Activated naive CD8-positive, alpha-beta T cell (primary cell): ENCODE measurements around the gene PAIP2.

ENCODE experiments used
- H3K27ac Mint-ChIP-seq: one replicate; pipeline ENCODE4 v1.8.0; 2021; ENCODE audit warnings: mixed read lengths
- H3K27me3 Mint-ChIP-seq: one replicate; pipeline ENCODE4 v1.8.0; 2021; ENCODE audit warnings: mixed read lengths
- H3K36me3 Mint-ChIP-seq: one replicate; pipeline ENCODE4 v1.8.0; 2021; ENCODE audit warnings: mixed read lengths
- H3K4me1 Mint-ChIP-seq: one replicate; pipeline ENCODE4 v1.8.0; 2021; ENCODE audit warnings: low read depth, mixed read lengths
- H3K4me3 Mint-ChIP-seq: one replicate; pipeline ENCODE4 v1.8.0; 2021; ENCODE audit warnings: mild to moderate bottlenecking, mixed read lengths
- H3K9me3 Mint-ChIP-seq: one replicate; pipeline ENCODE4 v1.8.0; 2021; ENCODE audit warnings: low read depth, mixed read lengths

The PAIP2 gene

GRCh38 chr5:139341689-139342422 is at the start of gene PAIP2:
Gene PAIP2, plus strand, starts transcription at chr5:139341854. Its CDS starts 21,931 bp downstream, at chr5:139363785.
- Mint-ChIP-seq H3K4me1 (peaks cover 57% of the 10 kb centered on the region), H3K36me3 (peaks cover 7% of the 10 kb centered on the region), H3K27me3 (no peaks in the 10 kb centered on the region), H3K27ac (peak within 1 kb of the TSS; percentile 99), H3K4me3 (peak within 1 kb of the TSS; percentile 98), H3K9me3 (no peaks in the 10 kb centered on the region)

GRCh38 chr5:139293202-139293506 is 48.5 kb upstream of the PAIP2 start:
- no peaks in the 10 kb centered on the region for H3K27me3 Mint-ChIP-seq
- H3K4me1 Mint-ChIP-seq, result peaks cover 29% of the 10 kb centered on the region
- peak overlapping the region; percentile 99 for H3K4me3 Mint-ChIP-seq
- peaks cover 3% of the 10 kb centered on the region for H3K36me3 Mint-ChIP-seq
- no peaks in the 10 kb centered on the region for H3K9me3 Mint-ChIP-seq
- peak overlapping the region; percentile 97 for H3K27ac Mint-ChIP-seq

- Mint-ChIP-seq H3K9me3 (no peaks in the 10 kb centered on the region), H3K36me3 (peaks cover 3% of the 10 kb centered on the region), H3K27ac (peak within 1 kb of the TSS; percentile 97), H3K4me3 (peak within 1 kb of the TSS; percentile 99), H3K4me1 (peaks cover 35% of the 10 kb centered on the region), H3K27me3 (no peaks in the 10 kb centered on the region)
These were observed 47.9 kb upstream of the PAIP2 start, which contains the start of gene MATR3 for GRCh38 chr5:139293507-139294373. Gene MATR3, plus strand, starts transcription at chr5:139293740. Its CDS starts 13,676 bp downstream, at chr5:139307416.

- peak overlapping the region; percentile 97 for H3K27ac Mint-ChIP-seq
- H3K9me3 Mint-ChIP-seq, result no peaks in the 10 kb centered on the region
- peaks cover 5% of the 10 kb centered on the region for H3K36me3 Mint-ChIP-seq
- H3K27me3 Mint-ChIP-seq, result no peaks in the 10 kb centered on the region
- peaks cover 43% of the 10 kb centered on the region for H3K4me1 Mint-ChIP-seq
- H3K4me3 Mint-ChIP-seq, result peak overlapping the region; percentile 99
These were observed 47.1 kb upstream of the PAIP2 start for GRCh38 chr5:139294374-139295165.

GRCh38 chr5:139295346-139296057 is 46.2 kb upstream of the PAIP2 start:
- peaks cover 51% of the 10 kb centered on the region for H3K4me1 Mint-ChIP-seq
- H3K9me3 Mint-ChIP-seq, result no peaks in the 10 kb centered on the region
- H3K27me3 Mint-ChIP-seq, result no peaks in the 10 kb centered on the region
- H3K27ac Mint-ChIP-seq, result peak overlapping the region; percentile 97
- peak overlapping the region; percentile 99 for H3K4me3 Mint-ChIP-seq
- H3K36me3 Mint-ChIP-seq, result peaks cover 7% of the 10 kb centered on the region

GRCh38 chr5:139296198-139296597 is 45.5 kb upstream of the PAIP2 start:
- H3K36me3 Mint-ChIP-seq, result peaks cover 7% of the 10 kb centered on the region
- peak overlapping the region; percentile 99 for H3K4me3 Mint-ChIP-seq
- H3K4me1 Mint-ChIP-seq, result peaks cover 55% of the 10 kb centered on the region
- H3K27ac Mint-ChIP-seq, result peak overlapping the region; percentile 46
- no peaks in the 10 kb centered on the region for H3K9me3 Mint-ChIP-seq
- no peaks in the 10 kb centered on the region for H3K27me3 Mint-ChIP-seq

GRCh38 chr5:139296862-139297326 is 44.8 kb upstream of the PAIP2 start:
- Mint-ChIP-seq H3K9me3 (no peaks in the 10 kb centered on the region), H3K27me3 (no peaks in the 10 kb centered on the region), H3K4me1 (peaks cover 61% of the 10 kb centered on the region), H3K27ac (peak overlapping the region; percentile 72), H3K4me3 (peak overlapping the region; percentile 99), H3K36me3 (peaks cover 10% of the 10 kb centered on the region)

- H3K4me3 Mint-ChIP-seq, result peak overlapping the region; percentile 99
- peak overlapping the region; percentile 79 for H3K27ac Mint-ChIP-seq
- no peaks in the 10 kb centered on the region for H3K9me3 Mint-ChIP-seq
- peaks cover 66% of the 10 kb centered on the region for H3K4me1 Mint-ChIP-seq
- peaks cover 13% of the 10 kb centered on the region for H3K36me3 Mint-ChIP-seq
- H3K27me3 Mint-ChIP-seq, result no peaks in the 10 kb centered on the region
These were observed 44.1 kb upstream of the PAIP2 start for GRCh38 chr5:139297439-139298133.

GRCh38 chr5:139298242-139298641 is 43.4 kb upstream of the PAIP2 start:
- Mint-ChIP-seq H3K9me3 (no peaks in the 10 kb centered on the region), H3K27me3 (no peaks in the 10 kb centered on the region), H3K4me3 (peak overlapping the region; percentile 99), H3K27ac (peak overlapping the region; percentile 79), H3K36me3 (peaks cover 13% of the 10 kb centered on the region), H3K4me1 (peaks cover 72% of the 10 kb centered on the region)

GRCh38 chr5:139299486-139299885 is 42.2 kb upstream of the PAIP2 start:
- peaks cover 85% of the 10 kb centered on the region for H3K4me1 Mint-ChIP-seq
- H3K4me3 Mint-ChIP-seq, result peak overlapping the region; percentile 99
- H3K9me3 Mint-ChIP-seq, result no peaks in the 10 kb centered on the region
- peaks cover 13% of the 10 kb centered on the region for H3K36me3 Mint-ChIP-seq
- no peaks in the 10 kb centered on the region for H3K27me3 Mint-ChIP-seq
- H3K27ac Mint-ChIP-seq, result peak overlapping the region; percentile 79

GRCh38 chr5:139301808-139302499 is 39.7 kb upstream of the PAIP2 start:
- H3K9me3 Mint-ChIP-seq, result no peaks in the 10 kb centered on the region
- H3K27me3 Mint-ChIP-seq, result no peaks in the 10 kb centered on the region
- peaks cover 90% of the 10 kb centered on the region for H3K4me1 Mint-ChIP-seq
- H3K4me3 Mint-ChIP-seq, result peak overlapping the region; percentile 76
- peak overlapping the region; percentile 74 for H3K27ac Mint-ChIP-seq
- peaks cover 9% of the 10 kb centered on the region for H3K36me3 Mint-ChIP-seq

GRCh38 chr5:139304391-139305324 is 37.0 kb upstream of the PAIP2 start:
- no peaks in the 10 kb centered on the region for H3K27me3 Mint-ChIP-seq
- peaks cover 16% of the 10 kb centered on the region for H3K36me3 Mint-ChIP-seq
- peaks cover 87% of the 10 kb centered on the region for H3K4me1 Mint-ChIP-seq
- peak overlapping the region; percentile 78 for H3K27ac Mint-ChIP-seq
- H3K4me3 Mint-ChIP-seq, result peak overlapping the region; percentile 63
- H3K9me3 Mint-ChIP-seq, result no peaks in the 10 kb centered on the region
